PFSK-1 (cell line): ENCODE results near the gene BATF3.

Experiments used
- FOXP2 ChIP-seq: optimal IDR thresholded peaks from 2 replicates; pipeline ENCODE3; 2011; ENCODE audit warnings: borderline replicate concordance, control low read depth, inconsistent platforms; ENCODE audit not compliant: insufficient read depth; ENCODE audit errors: extremely low read length, extremely low read depth
- POLR2AphosphoS5 ChIP-seq: IDR thresholded peaks from 2 replicates; pipeline ENCODE4 v1.6.1; 2012; ENCODE audit warnings: low read depth, mild to moderate bottlenecking, control low read depth, low read length, moderate library complexity
- REST ChIP-seq, 2 experiments: IDR thresholded peaks; 2 replicates each; pipeline versions ENCODE4 v1.6.1 to v1.8.0; 2011 to 2012; ENCODE audit warnings: low read depth in 2 of 2, low read length in 2 of 2, control low read depth in 1 of 2, inconsistent platforms in 1 of 2, mild to moderate bottlenecking in 1 of 2, moderate library complexity in 1 of 2; ENCODE audit not compliant: insufficient read depth in 1 of 2
- SIN3A ChIP-seq: IDR thresholded peaks from 2 replicates; pipeline ENCODE4 v1.6.1; 2012; ENCODE audit warnings: mild to moderate bottlenecking, low read length, moderate library complexity, borderline replicate concordance; ENCODE audit not compliant: insufficient read depth
- TAF1 ChIP-seq: IDR thresholded peaks from 2 replicates; pipeline ENCODE4 v1.6.1; 2012; ENCODE audit warnings: low read length, control low read depth, borderline replicate concordance; ENCODE audit not compliant: insufficient read depth

BATF3 gene

GRCh38 chr1:212666116-212666775 lies 33.4 kb downstream of the BATF3 start:
- no peak for TF ChIP-seq TAF1
- no peak for TF ChIP-seq FOXP2
- no peak for TF ChIP-seq POLR2AphosphoS5
- no peak for TF ChIP-seq SIN3A
- no peak for TF ChIP-seq REST (IDR thresholded peaks at IDR 0.05; ENCODE audit: insufficient read depth in 1 of 2, low read depth in 2 of 2, low read length in 2 of 2)

GRCh38 chr1:212665241-212666115 lies 34.2 kb downstream of the BATF3 start:
- TF ChIP-seq REST (IDR thresholded peaks at IDR 0.05; ENCODE audit: insufficient read depth in 1 of 2, low read depth in 2 of 2, low read length in 2 of 2) (no peak), FOXP2 (peak; percentile 30)

- TF ChIP-seq POLR2AphosphoS5 = no peak
- no peak for TF ChIP-seq SIN3A
- no peak for TF ChIP-seq FOXP2
- TF ChIP-seq REST (IDR thresholded peaks at IDR 0.05; ENCODE audit: insufficient read depth in 1 of 2, low read depth in 2 of 2, low read length in 2 of 2) = no peak
- no peak for TF ChIP-seq TAF1
These were observed 35.0 kb downstream of the BATF3 start for GRCh38 chr1:212664409-212665199.

GRCh38 chr1:212656730-212657129 lies 42.9 kb downstream of the BATF3 start:
- TF ChIP-seq SIN3A (no peak), REST (IDR thresholded peaks at IDR 0.05; ENCODE audit: insufficient read depth in 1 of 2, low read depth in 2 of 2, low read length in 2 of 2) (no peak), FOXP2 (no peak), TAF1 (no peak), POLR2AphosphoS5 (no peak)
